Effector memory CD4-positive, alpha-beta T cell (primary cell): ENCODE measurements around the gene GRIK4.

ENCODE experiments used
- DNase-seq, 3 donors: peaks; one replicate each; pipeline ENCODE4 v3.0.0-alpha.2; 2020
- H3K27ac ChIP-seq: 2 replicates; pipeline ENCODE4 v1.7.0; 2013; ENCODE audit warnings: mild to moderate bottlenecking, low read length, moderate library complexity; ENCODE audit not compliant: insufficient read depth, poor library complexity, severe bottlenecking
- H3K27me3 ChIP-seq: replicated peaks from 2 replicates; pipeline ENCODE4 v1.7.0; 2013; ENCODE audit warnings: mild to moderate bottlenecking, low read length; ENCODE audit not compliant: insufficient read depth, control insufficient read depth, poor library complexity, severe bottlenecking
- H3K36me3 ChIP-seq: 2 replicates; pipeline ENCODE4 v1.7.0; 2013; ENCODE audit warnings: mild to moderate bottlenecking, low read length, moderate library complexity; ENCODE audit not compliant: control insufficient read depth, insufficient read depth
- H3K4me1 ChIP-seq: 2 replicates; pipeline ENCODE4 v1.7.0; 2013; ENCODE audit warnings: low read length, mild to moderate bottlenecking; ENCODE audit not compliant: control insufficient read depth, insufficient read depth, poor library complexity, severe bottlenecking
- H3K4me3 ChIP-seq: 2 replicates; pipeline ENCODE4 v1.7.0; 2013; ENCODE audit warnings: low read length, low read depth, mild to moderate bottlenecking; ENCODE audit not compliant: insufficient read depth, poor library complexity, severe bottlenecking
- H3K9me3 ChIP-seq: 2 replicates; pipeline ENCODE4 v1.7.0; 2013; ENCODE audit warnings: mild to moderate bottlenecking, low read length, moderate library complexity; ENCODE audit not compliant: control insufficient read depth

Gene GRIK4

GRCh38 chr11:120858740-120859139, 347.2 kb downstream of the GRIK4 start:
- H3K4me1 ChIP-seq, result no peaks in the 10 kb centered on the region
- H3K4me3 ChIP-seq, result no peak overlapping the region
- H3K27me3 ChIP-seq, result no peaks in the 10 kb centered on the region
- H3K27ac ChIP-seq, result no peak overlapping the region
- DNase-seq, result no peak
- H3K36me3 ChIP-seq, result no peaks in the 10 kb centered on the region
- H3K9me3 ChIP-seq, result no peaks in the 10 kb centered on the region

- Histone ChIP-seq H3K4me1 (no peaks in the 10 kb centered on the region), H3K9me3 (no peaks in the 10 kb centered on the region), H3K36me3 (no peaks in the 10 kb centered on the region), H3K27ac (no peak overlapping the region), H3K4me3 (no peak overlapping the region), H3K27me3 (no peaks in the 10 kb centered on the region)
- no peak for DNase-seq
These were observed 348.2 kb downstream of the GRIK4 start for GRCh38 chr11:120859552-120860295.

DNA sequence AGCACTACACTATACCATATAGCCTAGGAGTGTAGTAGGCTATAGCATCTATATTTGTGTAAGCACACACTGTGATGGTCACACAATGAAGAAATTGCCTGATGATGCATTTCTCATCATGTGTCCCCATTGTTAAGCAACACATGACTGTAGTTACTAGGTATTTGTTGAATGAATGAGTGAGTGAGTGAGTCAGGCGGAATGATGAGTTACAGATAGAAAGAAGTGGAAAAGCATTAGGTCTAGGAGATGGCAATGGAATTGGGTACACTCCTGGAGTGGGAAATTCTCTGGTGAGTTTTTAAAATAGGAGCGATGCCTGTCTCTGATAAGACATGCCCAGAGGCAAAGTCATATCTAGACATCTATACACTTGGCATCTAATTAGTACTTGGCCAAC, 351.8 kb downstream of the GRIK4 start:
- Histone ChIP-seq H3K27me3 (no peaks in the 10 kb centered on the region), H3K36me3 (no peaks in the 10 kb centered on the region), H3K9me3 (no peaks in the 10 kb centered on the region), H3K27ac (no peak overlapping the region), H3K4me3 (no peak overlapping the region), H3K4me1 (no peaks in the 10 kb centered on the region)
- DNase-seq, result no peak

DNA sequence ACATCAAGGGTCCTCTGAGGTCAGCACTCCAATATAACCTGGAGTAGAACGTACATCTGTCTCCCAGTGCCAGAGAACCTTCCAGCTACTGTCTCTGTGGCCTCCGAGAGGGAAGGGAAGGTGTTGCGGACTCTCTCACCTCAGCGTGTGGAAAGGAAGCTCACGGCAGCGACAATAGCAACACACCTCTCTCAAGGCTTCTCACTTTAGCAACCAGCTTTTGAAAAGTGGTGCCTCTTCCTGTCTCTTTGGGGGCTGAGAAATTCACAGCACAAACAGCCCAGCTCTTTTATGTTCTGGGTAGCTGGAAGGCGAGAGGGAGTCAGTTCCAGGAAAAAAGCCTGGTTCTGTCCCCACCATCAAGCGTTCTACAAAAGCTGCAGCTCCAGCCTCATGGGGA, 355.5 kb downstream of the GRIK4 start:
- no peak for DNase-seq
- H3K4me3 ChIP-seq, result no peak overlapping the region
- no peaks in the 10 kb centered on the region for H3K27me3 ChIP-seq
- no peaks in the 10 kb centered on the region for H3K36me3 ChIP-seq
- no peaks in the 10 kb centered on the region for H3K9me3 ChIP-seq
- H3K4me1 ChIP-seq, result no peaks in the 10 kb centered on the region
- H3K27ac ChIP-seq, result no peak overlapping the region

- Histone ChIP-seq H3K27ac (no peak overlapping the region), H3K9me3 (no peaks in the 10 kb centered on the region)
- no peak for DNase-seq
These were observed 356.0 kb downstream of the GRIK4 start for GRCh38 chr11:120867531-120867930.

GRCh38 chr11:120867988-120868387, 356.4 kb downstream of the GRIK4 start:
- DNase-seq, result no peak
- H3K9me3 ChIP-seq, result no peaks in the 10 kb centered on the region
- no peaks in the 10 kb centered on the region for H3K27me3 ChIP-seq
- no peaks in the 10 kb centered on the region for H3K4me1 ChIP-seq
- no peak overlapping the region for H3K4me3 ChIP-seq
- no peaks in the 10 kb centered on the region for H3K36me3 ChIP-seq
- H3K27ac ChIP-seq, result no peak overlapping the region

More at GRCh38 chr11:120867531-120867930, 356.0 kb downstream of the GRIK4 start:
- Histone ChIP-seq H3K36me3 (no peaks in the 10 kb centered on the region), H3K4me1 (no peaks in the 10 kb centered on the region), H3K27me3 (no peaks in the 10 kb centered on the region), H3K4me3 (no peak overlapping the region)

DNA sequence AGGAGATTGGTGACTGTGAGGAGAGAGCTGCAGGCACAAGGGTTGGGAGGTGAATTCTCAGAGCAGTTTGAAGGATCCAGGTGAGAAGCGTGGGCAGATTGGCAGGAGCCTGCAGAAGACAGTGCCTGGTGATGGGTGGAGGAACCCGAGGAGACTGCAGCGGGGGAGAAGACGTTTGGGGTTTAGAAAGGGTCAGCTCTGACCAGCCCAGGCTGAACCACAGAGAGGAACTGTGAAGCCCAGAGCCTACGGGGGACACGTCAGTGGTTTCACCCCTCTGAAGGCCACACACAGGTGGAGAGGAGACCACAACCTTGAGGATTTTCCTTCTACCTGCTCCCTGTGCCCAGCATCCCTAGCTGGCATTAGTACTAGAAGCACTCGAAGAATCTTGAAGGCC, 357.5 kb downstream of the GRIK4 start:
- DNase-seq, result no peak
- H3K36me3 ChIP-seq, result no peaks in the 10 kb centered on the region
- no peaks in the 10 kb centered on the region for H3K4me1 ChIP-seq
- no peaks in the 10 kb centered on the region for H3K27me3 ChIP-seq
- H3K4me3 ChIP-seq, result no peak overlapping the region
- no peaks in the 10 kb centered on the region for H3K9me3 ChIP-seq
- no peak overlapping the region for H3K27ac ChIP-seq

DNA sequence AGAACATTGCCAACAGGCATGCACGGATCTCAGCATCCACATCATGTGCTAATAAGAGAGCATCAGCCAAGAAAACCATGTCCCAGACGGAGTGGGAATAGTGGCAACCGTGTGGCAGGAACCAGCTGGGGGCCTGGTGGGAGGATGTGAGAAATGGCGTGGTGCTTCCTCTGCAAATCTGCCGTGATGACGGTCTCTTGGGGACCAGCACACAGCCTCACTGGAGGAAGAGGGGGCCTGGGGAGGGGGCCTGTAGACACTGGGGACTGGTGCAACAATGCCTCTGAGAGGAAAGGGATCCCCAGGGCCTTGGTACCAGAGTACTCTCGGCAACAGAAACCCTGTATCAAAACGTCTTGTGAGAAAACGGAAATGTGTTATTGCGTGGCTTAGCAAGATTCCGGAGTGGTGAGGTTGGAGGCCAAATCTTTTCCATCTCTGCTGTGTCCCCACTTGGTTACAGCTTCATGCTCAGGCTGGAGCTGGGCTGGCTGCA, 358.0 kb downstream of the GRIK4 start:
- H3K36me3 ChIP-seq, result no peaks in the 10 kb centered on the region
- DNase-seq, result no peak
- no peaks in the 10 kb centered on the region for H3K4me1 ChIP-seq
- no peak overlapping the region for H3K4me3 ChIP-seq
- H3K27me3 ChIP-seq, result no peaks in the 10 kb centered on the region
- H3K9me3 ChIP-seq, result no peaks in the 10 kb centered on the region
- H3K27ac ChIP-seq, result no peak overlapping the region

- no peaks in the 10 kb centered on the region for H3K27me3 ChIP-seq
- no peaks in the 10 kb centered on the region for H3K4me1 ChIP-seq
- no peaks in the 10 kb centered on the region for H3K36me3 ChIP-seq
- H3K27ac ChIP-seq, result no peak overlapping the region
- H3K9me3 ChIP-seq, result no peaks in the 10 kb centered on the region
- no peak overlapping the region for H3K4me3 ChIP-seq
- DNase-seq, result no peak
These were observed 359.6 kb downstream of the GRIK4 start for GRCh38 chr11:120871194-120871593.

DNA sequence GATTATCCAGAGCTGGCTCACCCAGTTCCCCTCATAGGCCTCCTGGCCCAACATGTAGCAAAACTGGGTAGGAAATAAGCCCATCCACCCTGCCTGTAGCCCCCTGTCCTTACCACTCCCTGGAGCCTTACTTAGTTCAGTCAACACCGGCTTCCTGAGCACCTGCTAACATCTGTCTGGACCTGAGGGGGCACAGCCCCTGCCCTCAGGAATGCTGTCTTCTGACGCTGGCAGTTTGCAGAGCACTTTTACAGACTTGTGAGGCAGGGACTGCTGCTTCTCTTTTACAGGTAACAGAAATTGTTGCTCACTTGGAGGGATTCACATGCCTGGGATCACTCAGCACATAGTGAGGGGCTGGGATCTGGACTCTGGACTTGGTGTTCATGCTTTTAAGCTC, 360.4 kb downstream of the GRIK4 start:
- no peaks in the 10 kb centered on the region for H3K27me3 ChIP-seq
- no peaks in the 10 kb centered on the region for H3K36me3 ChIP-seq
- H3K4me1 ChIP-seq, result no peaks in the 10 kb centered on the region
- H3K9me3 ChIP-seq, result no peaks in the 10 kb centered on the region
- H3K4me3 ChIP-seq, result no peak overlapping the region
- H3K27ac ChIP-seq, result no peak overlapping the region
- no peak for DNase-seq
